GM12878 (cell line): ENCODE measurements around the gene MRPS15. TPM values are rescaled to one million over a fixed set of nuclear protein-coding genes. Genes with fewer than 3 reads are reported as not detected.

ENCODE experiments used
- ATAC-seq: fragments of 200-7000 bp; cut with Tn5 transposase; 3 replicates; pipeline ENCODE4 v1.9.1; 2020; ENCODE audit warnings: mild to moderate bottlenecking, moderate library complexity
- BruUV-seq: library from RNA; stranded (reverse); fragments of 400-500 nt; replicated peaks from 2 replicates; lab custom pipeline; 2021; lab: Mats Ljungman, UMichigan
- CTCF ChIA-PET: fragments of 300-600 bp; sonication (Branson Sonifier 250); formaldehyde crosslinking; extraction: SDS; loops from one replicate; lab custom pipeline; 2021; ENCODE audit warnings: inconsistent platforms; lab: Yijun Ruan, JAX
- POLR2A ChIA-PET: fragments of 350-600 bp; formaldehyde crosslinking; extraction: SDS; loops from one replicate; lab custom pipeline; 2021; ENCODE audit warnings: inconsistent platforms; lab: Charles Lee
- RAD21 ChIA-PET: fragments of 300-600 bp; sonication (Branson Sonifier 250); formaldehyde crosslinking; loops from one replicate; lab custom pipeline; 2023; ENCODE audit warnings: antibody characterized with exemption; ENCODE audit not compliant: unreplicated experiment; lab: Charles Lee
- SMC1A ChIA-PET: fragments of 300-600 bp; sonication (Branson Sonifier 250); formaldehyde crosslinking; loops from one replicate; lab custom pipeline; 2023; ENCODE audit not compliant: unreplicated experiment, uncharacterized antibody; lab: Charles Lee
- DNase-seq: peaks from one replicate; pipeline ENCODE4 v3.0.0-alpha.2; 2011; ENCODE audit warnings: low read depth, low spot score
- FAIRE-seq: peaks from 3 replicates; lab custom pipeline; 2011; peaks lifted over from hg19 to GRCh38; lab: Jason Lieb, UNC
- H2AFZ ChIP-seq: 2 replicates; pipeline ENCODE4 v1.6.0; 2011; ENCODE audit warnings: low read depth, low read length, control low read depth; ENCODE audit not compliant: control insufficient read depth
- H3K27ac ChIP-seq: 2 replicates; pipeline ENCODE4 v1.5.1; 2011; ENCODE audit warnings: control low read depth; ENCODE audit not compliant: control insufficient read depth, insufficient read depth
- H3K27me3 ChIP-seq, 2 experiments: replicated peaks in 1 of 2; 2 replicates each; pipeline versions ENCODE4 v1.6.0 to v1.6.1; 2011; ENCODE audit warnings: low read length in 1 of 2; ENCODE audit not compliant: control insufficient read depth in 2 of 2, insufficient read depth in 2 of 2
- H3K36me3 ChIP-seq, 2 experiments: 2 replicates each; pipeline ENCODE4 v1.5.1; 2011; ENCODE audit warnings: low read length in 1 of 2; ENCODE audit not compliant: control insufficient read depth in 2 of 2, insufficient read depth in 2 of 2
- H3K4me1 ChIP-seq: 2 replicates; pipeline ENCODE4 v1.6.1; 2011; ENCODE audit warnings: mild to moderate bottlenecking, low read length, moderate library complexity, mixed read lengths; ENCODE audit not compliant: control insufficient read depth, insufficient read depth
- H3K4me2 ChIP-seq: 2 replicates; pipeline ENCODE4 v1.6.0; 2011; ENCODE audit warnings: control low read depth; ENCODE audit not compliant: control insufficient read depth, insufficient read depth
- H3K4me3 ChIP-seq: fragments of 200-600 bp; sonication (generic); 2 replicates; pipeline ENCODE4 v1.5.1; 2016
- H3K79me2 ChIP-seq: 2 replicates; pipeline ENCODE4 v1.6.0; 2011; ENCODE audit warnings: low read length; ENCODE audit not compliant: control insufficient read depth, insufficient read depth
- H3K9ac ChIP-seq: 2 replicates; pipeline ENCODE4 v1.8.0; 2011; ENCODE audit warnings: low read length, control low read depth, mixed read lengths; ENCODE audit not compliant: control insufficient read depth, insufficient read depth
- H3K9me3 ChIP-seq: replicated peaks from 3 replicates; pipeline ENCODE4 v1.5.1; 2011; ENCODE audit warnings: mild to moderate bottlenecking, low read length; ENCODE audit not compliant: control insufficient read depth, insufficient read depth
- H4K20me1 ChIP-seq: 2 replicates; pipeline ENCODE4 v1.6.0; 2011; ENCODE audit not compliant: control insufficient read depth, insufficient read depth
- ATF7 ChIP-seq: fragments of 450-650 bp; IDR thresholded peaks from 2 replicates; pipeline ENCODE4 v1.6.1; 2016; ENCODE audit warnings: low read depth, mild to moderate bottlenecking
- CEBPB ChIP-seq, 2 experiments: fragments of 150-350 bp in 1 of 2; IDR thresholded peaks; 2 replicates each; pipeline ENCODE4 v1.6.1; 2012 to 2014; ENCODE audit warnings: low read depth in 2 of 2, low read length in 2 of 2, borderline replicate concordance in 1 of 2, inconsistent platforms in 1 of 2
- CHD2 ChIP-seq: IDR thresholded peaks from 2 replicates; pipeline ENCODE4 v1.6.1; 2011; ENCODE audit warnings: low read depth, low read length, improper control_type of control experiment, borderline replicate concordance
- E2F8 ChIP-seq: fragments of 450-650 bp; IDR thresholded peaks from 2 replicates; pipeline ENCODE4 v1.6.1; 2018; ENCODE audit warnings: mild to moderate bottlenecking, low read depth, moderate library complexity; ENCODE audit not compliant: partially characterized antibody
- EED ChIP-seq: sonication (generic); IDR thresholded peaks from 2 replicates; pipeline ENCODE4 v1.6.1; 2016; ENCODE audit warnings: antibody characterized with exemption, low read depth
- FOXK2 ChIP-seq: fragments of 450-650 bp; IDR thresholded peaks from 2 replicates; pipeline ENCODE4 v1.6.1; 2017; ENCODE audit warnings: mild to moderate bottlenecking, moderate library complexity
- HCFC1 ChIP-seq: fragments of 150-350 bp; IDR thresholded peaks from 2 replicates; pipeline ENCODE4 v1.6.1; 2014; ENCODE audit warnings: low read length
- KDM1A ChIP-seq: fragments of 200-600 bp; sonication (generic); IDR thresholded peaks from 2 replicates; pipeline ENCODE4 v1.6.1; 2016; ENCODE audit warnings: borderline replicate concordance
- KLF5 ChIP-seq: fragments of 450-650 bp; IDR thresholded peaks from 2 replicates; pipeline ENCODE4 v1.6.1; 2014; ENCODE audit warnings: mild to moderate bottlenecking; ENCODE audit not compliant: partially characterized antibody
- MEF2A ChIP-seq: IDR thresholded peaks from 2 replicates; pipeline ENCODE4 v1.6.1; 2011; ENCODE audit warnings: low read depth, mild to moderate bottlenecking, low read length, moderate library complexity; ENCODE audit not compliant: insufficient read depth
- NR2C2 ChIP-seq: IDR thresholded peaks from 2 replicates; pipeline ENCODE4 v1.6.1; 2011; ENCODE audit warnings: borderline replicate concordance, low read depth; ENCODE audit not compliant: control insufficient read depth, insufficient read length
- NR2F1 ChIP-seq: fragments of 450-650 bp; conservative IDR thresholded peaks from 2 replicates; pipeline ENCODE4 v1.6.1; 2017; ENCODE audit warnings: mild to moderate bottlenecking
- RFX5 ChIP-seq: IDR thresholded peaks from 2 replicates; pipeline ENCODE4 v1.6.1; 2011; ENCODE audit warnings: low read depth, low read length, improper control_type of control experiment
- SMARCA5 ChIP-seq: fragments of 450-650 bp; IDR thresholded peaks from 2 replicates; pipeline ENCODE4 v1.6.1; 2017; ENCODE audit warnings: mild to moderate bottlenecking
- TAF1 ChIP-seq: IDR thresholded peaks from 2 replicates; pipeline ENCODE4 v1.6.1; 2011; ENCODE audit warnings: mild to moderate bottlenecking, low read depth, low read length, borderline replicate concordance
- WGBS: methylation state at CpG from one replicate; pipeline ENCODE4 v1.1.6; 2016; ENCODE audit warnings: low lambda C conversion rate; ENCODE audit not compliant: insufficient replicate concordance, insufficient coverage; ENCODE audit errors: missing lambda C conversion rate; 5-methylcytosine and 5-hydroxymethylcytosine counted together
- in situ Hi-C: fragments of 300-500 bp; cut with MboI; formaldehyde crosslinking; loops from 9 replicates; pipeline ENCODE4 v1.14.3; 2018; ENCODE audit warnings: mixed read lengths
- intact Hi-C: fragments of 100-400 bp; cut with micrococcal nuclease; formaldehyde crosslinking; loops from one replicate; pipeline ENCODE4 v1.14.2; 2022; ENCODE audit not compliant: unreplicated experiment
- polyA plus RNA-seq, 11 experiments: library from polyadenylated mRNA; depleted of rRNA in 4 of 11; unstranded in 6 of 11; stranded (reverse) in 5 of 11; fragments of >200 nt; fragmentation: Nextera tagmentation in 4 of 11; fragmentation: Illumina TruSeq in 1 of 11; extraction: Ambion mirVana in 4 of 11; extraction: Trizol in 1 of 11; gene quantifications; 1 replicate in 1 of 11; 2 replicates in 10 of 11; pipeline versions ENCODE4 v1.2.1 to v1.2.3, GENCODE V29; 2011 to 2016; ENCODE audit warnings: inconsistent platforms in 2 of 11, missing spikeins in 2 of 11, low read depth in 1 of 11
- total RNA-seq, 4 experiments: library from RNA; depleted of rRNA in 3 of 4; stranded (reverse); fragments of >200 nt in 3 of 4; fragmentation: Illumina TruSeq in 1 of 4; extraction: Trizol in 1 of 4; gene quantifications; 2 replicates each; pipeline versions ENCODE4 v1.2.1 to v1.2.3, GENCODE V29; 2013 to 2021

MRPS15 gene
- total and polyA plus RNA-seq, 10 of the 15 experiments (the other 5 are each of a cell fraction or from before 2014, with no cell fraction given), result 41.1 to 207 (median 107) TPM

GRCh38 chr1:36419569-36419968 is 44.6 kb downstream of the MRPS15 start:
- Histone ChIP-seq H3K27me3 (no peaks in the 10 kb centered on the region), H2AFZ (no peak overlapping the region), H3K9me3 (no peaks in the 10 kb centered on the region), H3K4me3 (no peak overlapping the region), H3K4me2 (no peak overlapping the region), H3K27ac (no peak overlapping the region), H3K4me1 (peaks cover 6% of the 10 kb centered on the region; the same call in 1 of the 2 replicates), H3K9ac (no peak overlapping the region), H3K79me2 (no peaks in the 10 kb centered on the region), H4K20me1 (no peaks in the 10 kb centered on the region), H3K36me3 (no peaks in the 10 kb centered on the region)
- DNase-seq (no peak), ATAC-seq (no peak), FAIRE-seq (no peak)
- ChIA-PET POLR2A (interaction anchor here (0.7 to 1.1 kb wide), 4 partner anchors 14 to 52 kb away, joined by 3 to 5 read pairs (median 4); no protein-coding TSS in a partner anchor), RAD21 (interaction anchor here (0.5 to 2.3 kb wide), 16 partner anchors 14 to 325 kb away, joined by 3 to 15 read pairs (median 5); partner anchors contain the start of genes SH3D21 and TRAPPC3), CTCF (interaction anchor here (0.6 to 4.4 kb wide), 19 partner anchors 11 to 269 kb away, joined by 3 to 59 read pairs (median 4); partner anchors contain the start of genes OSCP1, SH3D21 and TRAPPC3), SMC1A (interaction anchor here (0.6 to 2.9 kb wide), 16 partner anchors 23 to 494 kb away, joined by 3 to 16 read pairs (median 4); partner anchors contain the start of genes THRAP3 and TRAPPC3)
- BruUV-seq, result no TSS peak
- in situ Hi-C loops (no loop called here), intact Hi-C loops (no loop called here)
- 88% methylated on average over 4 of the region's 4 CpGs for WGBS
- TF ChIP-seq SMARCA5, result no peak
- no peak for TF ChIP-seq CEBPB (IDR thresholded peaks at IDR 0.05; ENCODE audit: borderline replicate concordance in 1 of 2, low read depth in 2 of 2, low read length in 2 of 2)
- no peak for TF ChIP-seq TAF1
- TF ChIP-seq E2F8, result no peak
- no peak for TF ChIP-seq EED
- TF ChIP-seq RFX5, result no peak
- TF ChIP-seq CHD2, result no peak
- TF ChIP-seq NR2C2, result no peak
- no peak for TF ChIP-seq FOXK2
- TF ChIP-seq KLF5, result no peak
- no peak for TF ChIP-seq KDM1A
- TF ChIP-seq HCFC1, result no peak
- TF ChIP-seq MEF2A, result no peak
- no peak for TF ChIP-seq NR2F1
- TF ChIP-seq ATF7, result no peak
